ENCODE results near the gene PRR11.

DNA sequence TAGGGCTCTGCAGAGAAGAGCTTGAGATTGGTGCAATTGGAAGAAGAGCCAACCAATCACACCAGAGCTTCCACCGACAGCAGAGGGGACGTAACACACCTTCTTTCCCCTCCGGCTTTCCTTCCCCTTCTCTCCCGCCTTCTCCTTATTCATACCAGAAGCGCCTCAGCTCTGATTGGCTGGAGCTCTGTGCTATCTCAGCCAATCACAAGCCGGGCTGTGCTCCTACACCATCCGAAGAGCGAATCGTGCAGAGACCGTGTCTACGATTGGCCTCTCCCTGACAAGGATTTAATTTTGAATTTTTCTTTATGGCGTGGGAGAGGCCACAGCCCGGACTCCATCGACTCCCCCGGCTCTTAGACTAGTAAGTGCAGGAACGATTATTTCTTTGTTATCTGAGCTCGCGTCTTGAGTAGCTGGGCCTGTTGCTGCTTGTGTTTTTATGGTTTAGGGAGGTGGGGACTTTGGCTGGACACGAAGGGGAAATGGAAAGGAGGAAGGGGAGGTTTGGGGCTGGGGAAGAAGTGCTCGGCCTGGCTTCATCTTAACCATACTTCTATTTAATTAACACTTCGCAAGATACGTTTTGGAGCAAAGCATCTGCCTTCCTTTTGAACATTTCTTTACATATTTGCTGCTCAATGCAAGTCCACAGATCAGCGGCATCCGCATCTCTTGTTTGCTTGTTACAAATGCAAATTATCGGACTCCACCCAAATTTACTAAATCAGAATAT lies at the start of gene PRR11:
- TF ChIP-seq, protein P1, sequence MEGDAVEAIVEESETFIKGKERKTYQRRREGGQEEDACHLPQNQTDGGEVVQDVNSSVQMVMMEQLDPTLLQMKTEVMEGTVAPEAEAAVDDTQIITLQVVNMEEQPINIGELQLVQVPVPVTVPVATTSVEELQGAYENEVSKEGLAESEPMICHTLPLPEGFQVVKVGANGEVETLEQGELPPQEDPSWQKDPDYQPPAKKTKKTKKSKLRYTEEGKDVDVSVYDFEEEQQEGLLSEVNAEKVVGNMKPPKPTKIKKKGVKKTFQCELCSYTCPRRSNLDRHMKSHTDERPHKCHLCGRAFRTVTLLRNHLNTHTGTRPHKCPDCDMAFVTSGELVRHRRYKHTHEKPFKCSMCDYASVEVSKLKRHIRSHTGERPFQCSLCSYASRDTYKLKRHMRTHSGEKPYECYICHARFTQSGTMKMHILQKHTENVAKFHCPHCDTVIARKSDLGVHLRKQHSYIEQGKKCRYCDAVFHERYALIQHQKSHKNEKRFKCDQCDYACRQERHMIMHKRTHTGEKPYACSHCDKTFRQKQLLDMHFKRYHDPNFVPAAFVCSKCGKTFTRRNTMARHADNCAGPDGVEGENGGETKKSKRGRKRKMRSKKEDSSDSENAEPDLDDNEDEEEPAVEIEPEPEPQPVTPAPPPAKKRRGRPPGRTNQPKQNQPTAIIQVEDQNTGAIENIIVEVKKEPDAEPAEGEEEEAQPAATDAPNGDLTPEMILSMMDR (IDR thresholded peaks at IDR 0.05; ENCODE audit: insufficient read depth, low read depth, low read length): no peak
- TF ChIP-seq EZH2 (IDR thresholded peaks at IDR 0.05; ENCODE audit: insufficient read depth, low read length): no peak

Measured in astrocyte (in vitro differentiated cells and primary cell).